Gastrocnemius medialis (tissue), 4 donors: Measurements from ENCODE around the gene ATP6V0E1. TPM values are rescaled to one million over a fixed set of nuclear protein-coding genes. Genes with fewer than 3 reads are reported as not detected.

Experiments used
- ATAC-seq, 2 donors: fragments of 150-250 bp; one replicate each; pipeline ENCODE4 v1.9.1; 2016
- DNase-seq, 2 donors: peaks; one replicate each; pipeline ENCODE4 v3.0.0-alpha.2; 2019
- H3K27ac ChIP-seq, 4 donors: fragments of 200-600 bp; sonication (generic); 1 replicate in 1 of 4; 2 replicates in 3 of 4; pipeline ENCODE4 v1.5.1; 2016 to 2018; ENCODE audit warnings: mild to moderate bottlenecking in 2 of 4, moderate library complexity in 1 of 4
- H3K27me3 ChIP-seq, 3 donors: fragments of 200-600 bp; sonication (generic) in 2 of 3; 1 replicate in 1 of 3; 2 replicates in 2 of 3; pipeline versions ENCODE4 v1.5.1 to v1.6.0; 2016 to 2019; ENCODE audit warnings: mild to moderate bottlenecking in 1 of 3, moderate library complexity in 1 of 3
- H3K36me3 ChIP-seq, 2 donors: fragments of 200-600 bp; sonication (generic) in 1 of 2; one replicate each; pipeline ENCODE4 v1.5.1; 2017 to 2018
- H3K4me1 ChIP-seq, 2 donors: fragments of 200-600 bp; sonication (generic) in 1 of 2; one replicate each; pipeline ENCODE4 v1.5.1; 2016 to 2017; ENCODE audit warnings: mild to moderate bottlenecking in 2 of 2
- H3K4me3 ChIP-seq, 4 donors: fragments of 200-600 bp; sonication (generic) in 3 of 4; 1 replicate in 1 of 4; 2 replicates in 3 of 4; pipeline ENCODE4 v1.5.1; 2016 to 2019; ENCODE audit warnings: mild to moderate bottlenecking in 2 of 4
- H3K9me3 ChIP-seq, 3 donors: fragments of 200-600 bp; sonication (generic) in 2 of 3; 1 replicate in 1 of 3; 2 replicates in 2 of 3; pipeline ENCODE4 v1.5.1; 2016 to 2019
- POLR2A ChIP-seq, 2 donors: fragments of 450-650 bp; IDR thresholded peaks; one replicate each; pipeline ENCODE4 v1.6.1; 2017; ENCODE audit warnings: antibody characterized with exemption in 2 of 2, mild to moderate bottlenecking in 2 of 2, moderate library complexity in 2 of 2
- in situ Hi-C, 4 donors: fragments of 200-750 bp; cut with MboI; loops; one replicate each; pipeline versions ENCODE4 v1.15.0 to v1.8.0; 2017; ENCODE audit warnings: low sequenced_read_pairs in 4 of 4
- intact Hi-C: fragments of 100-400 bp; cut with DNase I; formaldehyde crosslinking; loops from one replicate; pipeline ENCODE4 v1.15.1; 2023; ENCODE audit warnings: low total_unique reads
- total RNA-seq, 4 donors: library from RNA; depleted of rRNA; stranded (reverse); fragments of >200 nt; gene quantifications; one replicate each; pipeline versions ENCODE4 v1.1.0 to v1.2.3, GENCODE V29; 2016
- TF ChIP-seq, protein P1 (sequence below), 5 experiments: fragments of 450-650 bp in 3 of 5; fragments of 200-600 bp in 2 of 5; sonication (generic) in 2 of 5; IDR thresholded peaks in 4 of 5; conservative IDR thresholded peaks in 1 of 5; 1 replicate in 4 of 5; 2 replicates in 1 of 5; pipeline ENCODE4 v1.5.1; 2016 to 2019; ENCODE audit warnings: antibody characterized with exemption in 5 of 5, mild to moderate bottlenecking in 3 of 5, moderate library complexity in 3 of 5

Gene ATP6V0E1
- total RNA-seq, 4 donors from 2014 or later = 101 to 183 (median 164) TPM

GRCh38 chr5:173050791-173051190 lies 67.2 kb downstream of the ATP6V0E1 start:
- in situ Hi-C loops = loop anchor here (10.0 kb wide), 2 partner anchors 56 to 66 kb away; partner anchors contain the start of gene ATP6V0E1 (in 3 of the 4)
- no peak for ATAC-seq

DNA sequence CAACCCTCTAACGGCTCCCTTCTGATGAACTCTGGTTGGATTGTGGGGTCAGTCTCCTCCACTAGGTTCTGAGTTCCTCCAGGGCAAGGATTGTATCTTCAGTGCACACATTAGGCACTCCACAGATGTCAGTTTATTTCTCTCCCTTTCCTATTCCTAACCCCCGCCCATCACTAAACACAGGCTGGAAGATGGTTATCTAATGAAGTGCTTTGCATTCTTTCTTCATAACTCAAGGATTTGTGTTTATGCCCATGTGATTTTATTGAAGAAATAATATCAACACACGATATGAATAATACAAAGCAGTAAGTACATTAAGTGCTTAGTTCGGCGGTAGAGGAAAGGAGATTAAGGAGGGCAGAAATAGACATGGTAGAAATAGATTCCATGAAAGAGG lies 68.2 kb downstream of the ATP6V0E1 start:
- H3K27me3 ChIP-seq = peaks cover 0 to 10% (median 3%) of the 10 kb centered on the region in 3 donors
- no peak for ATAC-seq
- peaks cover 6% of the 10 kb centered on the region in 2 donors for H3K4me1 ChIP-seq
- no peaks in the 10 kb centered on the region for H3K9me3 ChIP-seq
- intact Hi-C loops (loop anchor here (10.0 kb wide), 1 partner anchor 187 kb away; no protein-coding TSS in a partner anchor), in situ Hi-C loops (loop anchor here (10.0 kb wide), 2 partner anchors 57 to 67 kb away; partner anchors contain the start of gene ATP6V0E1 (in 3 of the 4))
- no peaks in the 10 kb centered on the region for H3K36me3 ChIP-seq
- H3K27ac ChIP-seq = no peak overlapping the region
- TF ChIP-seq, protein P1, sequence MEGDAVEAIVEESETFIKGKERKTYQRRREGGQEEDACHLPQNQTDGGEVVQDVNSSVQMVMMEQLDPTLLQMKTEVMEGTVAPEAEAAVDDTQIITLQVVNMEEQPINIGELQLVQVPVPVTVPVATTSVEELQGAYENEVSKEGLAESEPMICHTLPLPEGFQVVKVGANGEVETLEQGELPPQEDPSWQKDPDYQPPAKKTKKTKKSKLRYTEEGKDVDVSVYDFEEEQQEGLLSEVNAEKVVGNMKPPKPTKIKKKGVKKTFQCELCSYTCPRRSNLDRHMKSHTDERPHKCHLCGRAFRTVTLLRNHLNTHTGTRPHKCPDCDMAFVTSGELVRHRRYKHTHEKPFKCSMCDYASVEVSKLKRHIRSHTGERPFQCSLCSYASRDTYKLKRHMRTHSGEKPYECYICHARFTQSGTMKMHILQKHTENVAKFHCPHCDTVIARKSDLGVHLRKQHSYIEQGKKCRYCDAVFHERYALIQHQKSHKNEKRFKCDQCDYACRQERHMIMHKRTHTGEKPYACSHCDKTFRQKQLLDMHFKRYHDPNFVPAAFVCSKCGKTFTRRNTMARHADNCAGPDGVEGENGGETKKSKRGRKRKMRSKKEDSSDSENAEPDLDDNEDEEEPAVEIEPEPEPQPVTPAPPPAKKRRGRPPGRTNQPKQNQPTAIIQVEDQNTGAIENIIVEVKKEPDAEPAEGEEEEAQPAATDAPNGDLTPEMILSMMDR (IDR thresholded peaks at IDR 0.05 in 4 of 5, conservative IDR thresholded peaks at IDR 0.05 in 1 of 5) = no peak
- no peak for TF ChIP-seq POLR2A (IDR thresholded peaks at IDR 0.05)
- DNase-seq = no peak
- H3K4me3 ChIP-seq = no peak overlapping the region

More at GRCh38 chr5:173050791-173051190, 67.2 kb downstream of the ATP6V0E1 start:
- intact Hi-C loops = loop anchor here (10.0 kb wide), 1 partner anchor 186 kb away; no protein-coding TSS in a partner anchor
- TF ChIP-seq POLR2A (IDR thresholded peaks at IDR 0.05) = no peak
- TF ChIP-seq, protein P1 (IDR thresholded peaks at IDR 0.05 in 4 of 5, conservative IDR thresholded peaks at IDR 0.05 in 1 of 5) = no peak
- peaks cover 6% of the 10 kb centered on the region in 2 donors for H3K4me1 ChIP-seq
- H3K27me3 ChIP-seq = peaks cover 0 to 10% (median 3%) of the 10 kb centered on the region in 3 donors
- H3K4me3 ChIP-seq = no peak overlapping the region
- no peak overlapping the region for H3K27ac ChIP-seq
- no peak for DNase-seq
- no peaks in the 10 kb centered on the region for H3K9me3 ChIP-seq
- no peaks in the 10 kb centered on the region for H3K36me3 ChIP-seq

DNA sequence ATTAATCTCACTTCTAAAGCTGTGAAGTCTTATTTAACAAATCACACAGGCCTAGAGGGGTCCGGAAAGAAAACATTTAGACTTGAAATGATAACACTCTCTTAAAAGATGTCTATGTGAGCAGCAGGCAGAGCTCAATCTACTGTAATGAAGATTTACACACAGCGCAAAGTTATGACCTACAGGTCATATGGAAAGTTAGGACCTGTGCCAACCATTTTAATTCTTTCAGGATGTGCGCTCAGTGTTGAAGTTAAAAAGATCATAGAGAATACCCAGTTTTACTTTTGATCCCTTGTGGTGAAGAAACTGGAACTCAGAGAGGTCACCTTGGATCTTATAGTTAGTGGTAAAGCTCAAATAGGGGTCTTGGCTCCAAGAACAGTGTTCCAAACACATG lies 69.5 kb downstream of the ATP6V0E1 start:
- in situ Hi-C loops = loop anchor here (10.0 kb wide), 2 partner anchors 58 to 68 kb away; partner anchors contain the start of gene ATP6V0E1 (in 3 of the 4)
- DNase-seq (no peak), ATAC-seq (no peak)
- Histone ChIP-seq H3K4me1 (peaks cover 10 to 11% of the 10 kb centered on the region in 2 donors), H3K4me3 (no peak overlapping the region), H3K27ac (no peak overlapping the region), H3K9me3 (no peaks in the 10 kb centered on the region), H3K27me3 (peaks cover 0 to 10% (median 3%) of the 10 kb centered on the region in 3 donors), H3K36me3 (no peaks in the 10 kb centered on the region)
- TF ChIP-seq POLR2A (IDR thresholded peaks at IDR 0.05) = no peak
- TF ChIP-seq, protein P1 (IDR thresholded peaks at IDR 0.05 in 4 of 5, conservative IDR thresholded peaks at IDR 0.05 in 1 of 5) = no peak
- intact Hi-C loops = loop anchor here (10.0 kb wide), 1 partner anchor 188 kb away; no protein-coding TSS in a partner anchor

DNA sequence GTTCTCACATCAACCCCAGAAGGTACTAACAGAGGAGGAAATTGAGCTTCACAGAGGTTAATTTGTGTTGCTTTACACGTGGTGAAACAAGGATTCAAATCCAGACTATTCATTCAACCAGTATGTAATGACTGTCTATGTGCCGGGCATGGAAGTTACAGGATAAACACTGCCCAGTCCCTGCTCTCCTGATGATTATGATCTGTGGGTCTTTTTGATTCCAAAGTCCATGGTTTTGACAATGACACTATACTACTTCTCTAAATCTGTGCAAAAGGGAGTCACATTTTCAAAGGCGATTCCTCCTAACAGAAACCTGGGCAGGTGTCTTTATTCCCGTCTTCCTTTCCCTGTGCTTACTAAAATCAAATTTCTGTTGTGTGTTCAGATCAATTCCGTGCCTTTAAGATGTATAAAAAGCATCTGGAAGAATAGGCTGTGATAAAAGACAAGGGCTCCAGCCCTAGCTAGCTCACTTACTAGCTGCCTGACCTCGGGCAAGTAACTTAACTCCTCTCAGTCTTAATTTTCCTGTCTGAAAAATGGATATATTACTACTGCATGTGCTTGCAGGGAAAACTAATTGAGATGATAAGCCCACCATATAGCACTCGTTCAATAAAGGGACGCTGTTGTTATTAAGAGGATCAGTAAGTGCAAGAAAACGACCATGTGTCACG lies 71.6 kb downstream of the ATP6V0E1 start:
- H3K9me3 ChIP-seq = no peaks in the 10 kb centered on the region
- H3K36me3 ChIP-seq = no peaks in the 10 kb centered on the region
- peaks cover 0 to 4% (median 0%) of the 10 kb centered on the region in 3 donors for H3K27me3 ChIP-seq
- no peak for TF ChIP-seq POLR2A (IDR thresholded peaks at IDR 0.05)
- TF ChIP-seq, protein P1 (IDR thresholded peaks at IDR 0.05 in 4 of 5, conservative IDR thresholded peaks at IDR 0.05 in 1 of 5) = no peak
- ATAC-seq (no peak), DNase-seq (no peak)
- in situ Hi-C loops = loop anchor here (10.0 kb wide), 2 partner anchors 60 to 70 kb away; partner anchors contain the start of gene ATP6V0E1 (in 3 of the 4)
- peaks cover 18 to 19% of the 10 kb centered on the region in 2 donors for H3K4me1 ChIP-seq
- peak overlapping the region in 3 of 4 donors; percentile 99 for H3K27ac ChIP-seq
- H3K4me3 ChIP-seq = peak overlapping the region; percentile 85 to 96 (median 92)
- intact Hi-C loops = loop anchor here (10.0 kb wide), 1 partner anchor 190 kb away; no protein-coding TSS in a partner anchor
